ENCODE measurements around the gene ENTR1. TPM values are rescaled to one million over a fixed set of nuclear protein-coding genes. Genes with fewer than 3 reads are reported as not detected.

ENTR1 gene
- total and polyA plus RNA-seq, 10 of the 15 experiments (the other 5 are each of a cell fraction or from before 2014, with no cell fraction given): 8.2 to 96.4 (median 41.1) TPM

- TF ChIP-seq EZH2 (IDR thresholded peaks at IDR 0.05; ENCODE audit: borderline replicate concordance, control insufficient read depth, low read depth, low read length) (no peak), ZNF207 (IDR thresholded peaks at IDR 0.05; ENCODE audit: borderline replicate concordance) (peak; percentile 77; the same call in 1 of the 2 replicates), KDM1A (IDR thresholded peaks at IDR 0.05; ENCODE audit: borderline replicate concordance) (no peak), PAX5 (IDR thresholded peaks at IDR 0.05; ENCODE audit: borderline replicate concordance, low read depth, low read length) (no peak), ATF7 (IDR thresholded peaks at IDR 0.05; ENCODE audit: low read depth) (no peak), YY1 (IDR thresholded peaks at IDR 0.05; ENCODE audit: low read depth, low read length) (peak; percentile 83), LARP7 (IDR thresholded peaks at IDR 0.05) (peak; percentile 97), BACH1 (IDR thresholded peaks at IDR 0.05; ENCODE audit: borderline replicate concordance) (no peak; the same call in none of the 2 replicates), MXI1 (IDR thresholded peaks at IDR 0.05; ENCODE audit: low read depth, low read length) (peak; percentile 93), PRDM15 (CRISPR knock-in tag; IDR thresholded peaks at IDR 0.05) (no peak), JUND (IDR thresholded peaks at IDR 0.05; ENCODE audit: low read depth, low read length) (no peak), MYB (IDR thresholded peaks at IDR 0.05; ENCODE audit: borderline replicate concordance, low read depth, low read length) (no peak), NR2C1 (IDR thresholded peaks at IDR 0.05) (0 out of 2 replicates have a peak, but pooled peaks have one; percentile 43), EED (IDR thresholded peaks at IDR 0.05; ENCODE audit: low read depth) (no peak), RAD21 (IDR thresholded peaks at IDR 0.05; ENCODE audit: insufficient read depth, low read depth, low read length) (peak; percentile 62), RELA (IDR thresholded peaks at IDR 0.05; ENCODE audit: borderline replicate concordance, partially characterized antibody) (peak; percentile 52), RB1 (IDR thresholded peaks at IDR 0.05; ENCODE audit: borderline replicate concordance) (peak; percentile 80; the same call in 1 of the 2 replicates), YBX1 (IDR thresholded peaks at IDR 0.05) (no peak), MEF2B (IDR thresholded peaks at IDR 0.05; ENCODE audit: partially characterized antibody, poor library complexity, severe bottlenecking) (no peak), SIN3A (IDR thresholded peaks at IDR 0.05; ENCODE audit: low read depth, low read length) (0 out of 2 replicates have a peak, but pooled peaks have one; percentile 63), NFYB (IDR thresholded peaks at IDR 0.05; ENCODE audit: insufficient read depth, low read depth, low read length) (no peak), CEBPB (IDR thresholded peaks at IDR 0.05; ENCODE audit: borderline replicate concordance in 1 of 2, low read depth in 2 of 2, low read length in 2 of 2) (no peak), SRF (IDR thresholded peaks at IDR 0.05; ENCODE audit: low read depth in 2 of 2, low read length in 2 of 2) (0 out of 4 replicates have a peak, but pooled peaks have one; percentile 13 to 43), TCF3 (IDR thresholded peaks at IDR 0.05; ENCODE audit: borderline replicate concordance, insufficient read depth, low read depth, low read length) (no peak), ZBED1 (IDR thresholded peaks at IDR 0.05; ENCODE audit: borderline replicate concordance) (no peak), CREB1 (IDR thresholded peaks at IDR 0.05; ENCODE audit: low read depth) (peak; percentile 72; the same call in 1 of the 2 replicates)
- TF ChIP-seq, protein P1, sequence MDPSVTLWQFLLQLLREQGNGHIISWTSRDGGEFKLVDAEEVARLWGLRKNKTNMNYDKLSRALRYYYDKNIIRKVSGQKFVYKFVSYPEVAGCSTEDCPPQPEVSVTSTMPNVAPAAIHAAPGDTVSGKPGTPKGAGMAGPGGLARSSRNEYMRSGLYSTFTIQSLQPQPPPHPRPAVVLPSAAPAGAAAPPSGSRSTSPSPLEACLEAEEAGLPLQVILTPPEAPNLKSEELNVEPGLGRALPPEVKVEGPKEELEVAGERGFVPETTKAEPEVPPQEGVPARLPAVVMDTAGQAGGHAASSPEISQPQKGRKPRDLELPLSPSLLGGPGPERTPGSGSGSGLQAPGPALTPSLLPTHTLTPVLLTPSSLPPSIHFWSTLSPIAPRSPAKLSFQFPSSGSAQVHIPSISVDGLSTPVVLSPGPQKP (IDR thresholded peaks at IDR 0.05; ENCODE audit: low read depth, low read length): peak; percentile 68
Observed at GRCh38 chr9:136400038-136400834, 10.2 kb downstream of the ENTR1 start, which contains the start of gene SNAPC4 (continued).

Measured in GM12878 (cell line).